Transverse colon (tissue), 4 donors: ENCODE measurements around the gene PRPSAP2.

Experiments used
- EP300 ChIP-seq: sonication (generic); formaldehyde crosslinking; IDR thresholded peaks from one replicate; pipeline ENCODE4 v1.6.1; 2017; ENCODE audit warnings: antibody characterized with exemption, low read depth
- POLR2A ChIP-seq: fragments of 450-650 bp; IDR thresholded peaks from one replicate; pipeline ENCODE4 v1.6.1; 2016; ENCODE audit warnings: antibody characterized with exemption, mild to moderate bottlenecking, moderate library complexity
- POLR2AphosphoS5 ChIP-seq, 3 donors: sonication (generic); formaldehyde crosslinking; IDR thresholded peaks; one replicate each; pipeline ENCODE4 v1.6.1; 2016; ENCODE audit warnings: antibody characterized with exemption in 3 of 3
- TF ChIP-seq, protein P1 (sequence below), 5 experiments: fragments of 200-600 bp in 3 of 5; fragments of 450-650 bp in 2 of 5; sonication (generic) in 3 of 5; IDR thresholded peaks; 1 replicate in 2 of 5; 2 replicates in 3 of 5; pipeline ENCODE4 v1.5.1; 2016 to 2017; ENCODE audit warnings: antibody characterized with exemption in 5 of 5, inconsistent platforms in 3 of 5, mild to moderate bottlenecking in 2 of 5, moderate library complexity in 1 of 5

DNA sequence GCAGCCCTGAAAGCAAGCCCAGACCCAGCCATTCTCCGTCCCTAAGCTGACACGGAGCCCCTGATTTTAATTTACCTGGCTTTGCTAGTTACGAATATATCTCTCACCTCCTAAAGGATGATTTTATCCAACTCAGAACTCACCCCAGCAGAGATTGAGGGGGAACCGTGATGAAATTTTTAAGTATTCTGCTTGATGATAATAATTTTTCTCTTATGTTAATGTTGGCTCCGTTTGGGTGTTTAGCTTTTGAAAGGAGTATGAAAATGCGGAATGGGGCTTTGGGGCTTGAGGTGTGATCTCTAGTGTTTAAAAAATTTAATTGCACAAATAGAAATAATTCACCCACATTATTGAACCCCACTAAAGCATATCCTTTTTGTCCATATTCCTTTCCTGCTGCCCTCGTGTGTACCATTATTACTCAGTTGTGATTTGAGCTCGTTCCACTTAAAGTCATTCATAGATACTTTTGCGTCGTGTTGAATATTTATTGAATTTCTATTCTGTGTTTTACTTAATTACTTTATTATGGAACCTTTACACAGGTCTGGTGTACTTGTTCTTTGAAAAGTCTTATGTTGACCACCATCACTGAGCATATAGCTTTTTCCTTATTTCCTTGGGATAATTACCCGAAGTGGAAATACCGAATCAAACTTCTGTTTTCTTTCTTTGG is 775 bp downstream of the PRPSAP2 start:
- TF ChIP-seq POLR2A (no peak), POLR2AphosphoS5 (IDR thresholded peaks at IDR 0.05) (no peak), EP300 (no peak)
- TF ChIP-seq, protein P1, sequence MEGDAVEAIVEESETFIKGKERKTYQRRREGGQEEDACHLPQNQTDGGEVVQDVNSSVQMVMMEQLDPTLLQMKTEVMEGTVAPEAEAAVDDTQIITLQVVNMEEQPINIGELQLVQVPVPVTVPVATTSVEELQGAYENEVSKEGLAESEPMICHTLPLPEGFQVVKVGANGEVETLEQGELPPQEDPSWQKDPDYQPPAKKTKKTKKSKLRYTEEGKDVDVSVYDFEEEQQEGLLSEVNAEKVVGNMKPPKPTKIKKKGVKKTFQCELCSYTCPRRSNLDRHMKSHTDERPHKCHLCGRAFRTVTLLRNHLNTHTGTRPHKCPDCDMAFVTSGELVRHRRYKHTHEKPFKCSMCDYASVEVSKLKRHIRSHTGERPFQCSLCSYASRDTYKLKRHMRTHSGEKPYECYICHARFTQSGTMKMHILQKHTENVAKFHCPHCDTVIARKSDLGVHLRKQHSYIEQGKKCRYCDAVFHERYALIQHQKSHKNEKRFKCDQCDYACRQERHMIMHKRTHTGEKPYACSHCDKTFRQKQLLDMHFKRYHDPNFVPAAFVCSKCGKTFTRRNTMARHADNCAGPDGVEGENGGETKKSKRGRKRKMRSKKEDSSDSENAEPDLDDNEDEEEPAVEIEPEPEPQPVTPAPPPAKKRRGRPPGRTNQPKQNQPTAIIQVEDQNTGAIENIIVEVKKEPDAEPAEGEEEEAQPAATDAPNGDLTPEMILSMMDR (IDR thresholded peaks at IDR 0.05) = no peak
